Choroid plexus epithelial cell (primary cell): ENCODE results near the gene LRRC40.
A peak's percentile ranks its signal among the peaks of the same experiment; 100 is the strongest.

Source experiments
- DNase-seq: peaks from one replicate; pipeline ENCODE4 v3.0.0-alpha.2; 2010; ENCODE audit warnings: low read depth
- H3K4me3 ChIP-seq: 2 replicates; pipeline ENCODE4 v1.5.1; 2011; ENCODE audit warnings: low read depth, mild to moderate bottlenecking, control low read depth, low read length, moderate library complexity
- TF ChIP-seq, protein P1 (sequence below): conservative IDR thresholded peaks from 2 replicates; pipeline ENCODE4 v1.5.1; 2011; ENCODE audit warnings: low read depth, mild to moderate bottlenecking, control low read depth, inconsistent platforms, low read length, moderate library complexity

The LRRC40 gene

DNA sequence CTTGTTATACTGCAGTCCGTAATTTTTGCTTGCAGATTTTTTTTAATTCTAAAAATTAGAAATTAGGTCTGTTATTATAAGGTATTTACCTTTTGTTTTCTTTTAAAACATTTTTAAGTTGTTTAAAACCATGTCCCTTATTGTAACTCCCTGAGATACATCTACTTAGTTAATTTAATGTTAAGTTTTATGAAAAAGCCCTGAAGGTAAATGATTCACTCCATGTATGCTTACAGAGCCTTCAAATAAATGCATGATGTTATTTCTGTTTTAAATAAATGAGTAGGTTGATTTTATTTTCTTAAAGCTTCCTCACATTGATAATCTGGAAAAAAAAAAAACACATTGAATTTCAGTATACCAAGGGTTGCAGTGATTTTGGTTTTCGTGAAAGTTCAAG, 23.3 kb upstream of the LRRC40 start:
- DNase-seq: no peak
- no peak overlapping the region for H3K4me3 ChIP-seq
- TF ChIP-seq, protein P1, sequence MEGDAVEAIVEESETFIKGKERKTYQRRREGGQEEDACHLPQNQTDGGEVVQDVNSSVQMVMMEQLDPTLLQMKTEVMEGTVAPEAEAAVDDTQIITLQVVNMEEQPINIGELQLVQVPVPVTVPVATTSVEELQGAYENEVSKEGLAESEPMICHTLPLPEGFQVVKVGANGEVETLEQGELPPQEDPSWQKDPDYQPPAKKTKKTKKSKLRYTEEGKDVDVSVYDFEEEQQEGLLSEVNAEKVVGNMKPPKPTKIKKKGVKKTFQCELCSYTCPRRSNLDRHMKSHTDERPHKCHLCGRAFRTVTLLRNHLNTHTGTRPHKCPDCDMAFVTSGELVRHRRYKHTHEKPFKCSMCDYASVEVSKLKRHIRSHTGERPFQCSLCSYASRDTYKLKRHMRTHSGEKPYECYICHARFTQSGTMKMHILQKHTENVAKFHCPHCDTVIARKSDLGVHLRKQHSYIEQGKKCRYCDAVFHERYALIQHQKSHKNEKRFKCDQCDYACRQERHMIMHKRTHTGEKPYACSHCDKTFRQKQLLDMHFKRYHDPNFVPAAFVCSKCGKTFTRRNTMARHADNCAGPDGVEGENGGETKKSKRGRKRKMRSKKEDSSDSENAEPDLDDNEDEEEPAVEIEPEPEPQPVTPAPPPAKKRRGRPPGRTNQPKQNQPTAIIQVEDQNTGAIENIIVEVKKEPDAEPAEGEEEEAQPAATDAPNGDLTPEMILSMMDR: no peak

GRCh38 chr1:70227439-70227838, 22.1 kb upstream of the LRRC40 start:
- TF ChIP-seq, protein P1: no peak
- no peak overlapping the region for H3K4me3 ChIP-seq
- peak; percentile 36 for DNase-seq

DNA sequence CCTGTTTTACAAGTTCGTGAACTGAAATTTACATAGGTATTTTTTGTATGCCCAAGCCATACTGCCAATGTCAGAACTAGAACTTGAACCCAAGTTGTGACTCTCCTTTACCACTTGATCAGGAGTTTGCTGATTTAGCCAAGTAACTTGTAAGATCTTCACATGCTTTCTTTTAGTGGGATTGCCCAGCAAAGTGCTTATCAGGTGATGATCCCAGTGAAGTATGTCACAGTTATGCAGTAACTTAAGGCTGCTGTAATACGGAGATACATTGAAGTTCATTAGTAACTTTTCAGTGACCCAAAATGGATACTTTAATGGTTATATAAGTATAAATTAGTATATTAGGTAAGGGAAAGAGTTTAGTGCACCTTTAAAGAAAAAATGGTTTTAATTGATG, 19.6 kb upstream of the LRRC40 start:
- H3K4me3 ChIP-seq: no peak overlapping the region
- TF ChIP-seq, protein P1: no peak

GRCh38 chr1:70222716-70223235, 17.4 kb upstream of the LRRC40 start:
- DNase-seq: no peak
- peak overlapping the region; percentile 80 for H3K4me3 ChIP-seq
- TF ChIP-seq, protein P1: no peak

More for the DNA sequence above, 19.6 kb upstream of the LRRC40 start:
- DNase-seq: no peak

- peak; percentile 96 for DNase-seq
- TF ChIP-seq, protein P1: no peak
- peak within 1 kb of the TSS; percentile 80 for H3K4me3 ChIP-seq
Measured at GRCh38 chr1:70221238-70222121, 16.1 kb upstream of the LRRC40 start, which contains the start of gene SRSF11. Gene SRSF11, plus strand, starts transcription at chr1:70221380. Its CDS starts 257 bp downstream, at chr1:70221637.

- H3K4me3 ChIP-seq: peak overlapping the region; percentile 80
- TF ChIP-seq, protein P1: no peak
- no peak for DNase-seq
Measured at GRCh38 chr1:70220517-70221237, 15.3 kb upstream of the LRRC40 start.
